Trophoblast cell (in vitro differentiated cells and primary cell): ENCODE data around the gene RORC.

Experiments used
- DNase-seq, 2 donors: peaks; one replicate each; pipeline ENCODE4 v3.0.0-alpha.2; 2016
- H2AFZ ChIP-seq: 2 replicates; pipeline ENCODE4 v1.6.1; 2013; ENCODE audit warnings: low read length, moderate library complexity, mild to moderate bottlenecking; ENCODE audit not compliant: insufficient read depth, poor library complexity
- H2AK5ac ChIP-seq: 2 replicates; pipeline ENCODE4 v1.6.1; 2013; ENCODE audit warnings: mild to moderate bottlenecking, low read length
- H2BK120ac ChIP-seq: 2 replicates; pipeline ENCODE4 v1.6.1; 2013; ENCODE audit warnings: low read length, mild to moderate bottlenecking, moderate library complexity; ENCODE audit not compliant: insufficient read depth, poor library complexity
- H2BK12ac ChIP-seq: 2 replicates; pipeline ENCODE4 v1.6.1; 2013; ENCODE audit warnings: mild to moderate bottlenecking, low read length, moderate library complexity
- H2BK5ac ChIP-seq: 2 replicates; pipeline ENCODE4 v1.6.1; 2013; ENCODE audit warnings: low read length, low read depth, moderate library complexity, mild to moderate bottlenecking; ENCODE audit not compliant: poor library complexity
- H3K14ac ChIP-seq: 2 replicates; pipeline ENCODE4 v1.6.1; 2013; ENCODE audit warnings: mild to moderate bottlenecking, low read length
- H3K18ac ChIP-seq: 2 replicates; pipeline ENCODE4 v1.6.1; 2013; ENCODE audit warnings: mild to moderate bottlenecking, low read length
- H3K23ac ChIP-seq: 2 replicates; pipeline ENCODE4 v1.6.1; 2013; ENCODE audit warnings: low read length
- H3K27ac ChIP-seq: 2 replicates; pipeline ENCODE4 v1.5.1; 2013; ENCODE audit warnings: low read depth, mild to moderate bottlenecking, inconsistent platforms, low read length, moderate library complexity
- H3K27me3 ChIP-seq: 2 replicates; pipeline ENCODE4 v1.6.1; 2013; ENCODE audit warnings: inconsistent platforms, mild to moderate bottlenecking, low read length, moderate library complexity; ENCODE audit not compliant: insufficient read depth
- H3K36me3 ChIP-seq, 2 experiments: 1 replicate in 1 of 2; 2 replicates in 1 of 2; pipeline ENCODE4 v1.6.1; 2013; ENCODE audit warnings: low read length in 2 of 2, mild to moderate bottlenecking in 2 of 2, moderate library complexity in 1 of 2; ENCODE audit not compliant: insufficient read depth in 2 of 2, control insufficient read depth in 1 of 2
- H3K4ac ChIP-seq: 2 replicates; pipeline ENCODE4 v1.6.1; 2013; ENCODE audit warnings: low read depth, mild to moderate bottlenecking, low read length, moderate library complexity
- H3K4me1 ChIP-seq, 2 experiments: 1 replicate in 1 of 2; 2 replicates in 1 of 2; pipeline ENCODE4 v1.6.1; 2013; ENCODE audit warnings: low read length in 2 of 2, mild to moderate bottlenecking in 2 of 2, moderate library complexity in 1 of 2; ENCODE audit not compliant: insufficient read depth in 2 of 2, control insufficient read depth in 1 of 2
- H3K4me2 ChIP-seq: 2 replicates; pipeline ENCODE4 v1.6.1; 2013; ENCODE audit warnings: inconsistent platforms, mild to moderate bottlenecking, low read length, moderate library complexity
- H3K4me3 ChIP-seq: 2 replicates; pipeline ENCODE4 v1.5.1; 2013; ENCODE audit warnings: mild to moderate bottlenecking, low read depth, low read length, inconsistent platforms
- H3K79me1 ChIP-seq: one replicate; pipeline ENCODE4 v1.6.1; 2013; ENCODE audit warnings: low read length
- H3K79me2 ChIP-seq: 2 replicates; pipeline ENCODE4 v1.6.1; 2013; ENCODE audit warnings: low read length, mild to moderate bottlenecking; ENCODE audit not compliant: control insufficient read depth, insufficient read depth, poor library complexity
- H3K9ac ChIP-seq: 2 replicates; pipeline ENCODE4 v1.6.1; 2013; ENCODE audit warnings: mild to moderate bottlenecking, low read length
- H3K9me3 ChIP-seq: 2 replicates; pipeline ENCODE4 v1.6.1; 2013; ENCODE audit warnings: low read depth, mild to moderate bottlenecking, control low read depth, inconsistent platforms, low read length; ENCODE audit not compliant: insufficient read depth
- H4K12ac ChIP-seq: 2 replicates; pipeline ENCODE4 v1.6.1; 2013; ENCODE audit warnings: low read depth, mild to moderate bottlenecking, low read length, moderate library complexity
- H4K8ac ChIP-seq: 2 replicates; pipeline ENCODE4 v1.6.1; 2013; ENCODE audit warnings: low read depth, mild to moderate bottlenecking, low read length, moderate library complexity
- H4K91ac ChIP-seq: one replicate; pipeline ENCODE4 v1.6.1; 2013; ENCODE audit warnings: low read depth, mild to moderate bottlenecking, low read length, moderate library complexity
- WGBS: extraction: QIAGEN DNeasy Blood & Tissue Kit; methylation state at CpG from one replicate; pipeline ENCODE4 v1.1.7; 2013; ENCODE audit warnings: missing lambda C conversion rate; ENCODE audit not compliant: insufficient read length, insufficient coverage; ENCODE audit errors: extremely low coverage; 5-methylcytosine and 5-hydroxymethylcytosine counted together

Gene RORC

DNA sequence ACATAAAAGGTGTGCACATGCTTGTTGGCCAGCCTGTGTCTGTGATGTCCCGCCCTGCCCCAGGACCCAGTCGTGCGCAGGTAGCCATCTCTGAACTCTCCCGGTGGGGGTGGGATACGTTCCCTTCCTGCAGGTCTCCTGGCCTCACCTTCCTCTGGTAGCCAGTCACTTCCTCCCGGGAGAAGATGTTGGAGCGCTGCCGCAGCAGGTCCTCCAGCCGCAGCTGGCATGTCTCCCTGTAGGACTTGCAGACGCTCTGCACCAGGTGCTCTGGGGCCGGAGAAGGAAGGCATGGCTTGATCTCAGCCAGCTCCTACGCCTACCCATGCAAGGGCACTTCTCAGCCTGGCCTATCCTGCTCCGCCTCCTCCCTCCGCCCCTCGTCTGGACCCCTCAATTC is 17.2 kb downstream of the RORC start:
- no peak overlapping the region for H2AK5ac ChIP-seq

DNA sequence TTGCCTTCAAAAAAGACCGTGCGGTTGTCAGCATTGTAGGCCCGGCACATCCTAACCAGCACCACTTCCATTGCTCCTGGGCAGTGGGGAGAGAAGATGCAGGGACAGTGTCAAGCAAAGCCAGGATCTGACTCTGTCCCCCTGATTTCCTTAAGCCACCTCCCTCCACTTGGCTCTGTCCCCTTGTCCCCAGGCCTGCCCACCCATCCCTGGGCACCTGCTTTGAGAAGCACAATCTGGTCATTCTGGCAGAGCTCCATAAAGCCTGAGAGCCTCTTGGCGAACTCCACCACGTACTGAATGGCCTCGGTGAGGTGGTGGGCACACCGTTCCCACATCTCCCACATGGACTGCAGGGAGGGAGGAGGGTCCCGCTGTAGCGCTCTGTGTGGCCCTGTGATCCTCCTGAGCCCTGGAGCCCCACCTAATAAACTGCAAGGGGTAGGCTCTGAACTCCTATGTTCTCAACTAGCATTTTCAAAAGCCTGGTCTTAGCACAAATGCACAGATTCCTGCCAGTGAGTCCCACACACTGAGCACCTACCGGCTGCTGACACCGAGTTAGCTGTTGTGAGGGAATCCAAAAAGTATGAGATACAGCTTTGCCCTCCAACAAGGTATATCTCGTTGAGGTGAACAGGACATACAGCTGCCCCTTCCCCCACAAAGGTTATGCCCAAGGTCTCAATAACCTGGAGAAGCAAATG is 18.2 kb downstream of the RORC start:
- Histone ChIP-seq H3K4me2 (no peak overlapping the region), H3K27me3 (no peaks in the 10 kb centered on the region), H2AFZ (no peak overlapping the region), H2BK120ac (no peak overlapping the region), H3K4me3 (no peak overlapping the region), H4K8ac (no peak overlapping the region), H2AK5ac (no peak overlapping the region), H3K14ac (no peak overlapping the region), H3K18ac (no peak overlapping the region), H3K4ac (no peak overlapping the region), H3K36me3 (no peaks in the 10 kb centered on the region), H4K12ac (no peak overlapping the region), H4K91ac (no peak overlapping the region), H3K9ac (no peak overlapping the region), H3K4me1 (no peaks in the 10 kb centered on the region), H3K27ac (no peak overlapping the region), H3K9me3 (no peaks in the 10 kb centered on the region), H3K79me2 (no peaks in the 10 kb centered on the region), H3K23ac (no peak overlapping the region), H2BK5ac (no peak overlapping the region), H3K79me1 (no peaks in the 10 kb centered on the region), H2BK12ac (no peak overlapping the region)
- WGBS, result no CpG with 5 or more reads among the region's 12 CpGs
- DNase-seq, result no peak

More for the DNA sequence above, 17.2 kb downstream of the RORC start:
- H3K14ac ChIP-seq, result no peak overlapping the region
- no peak overlapping the region for H2BK5ac ChIP-seq
- no peak overlapping the region for H2AFZ ChIP-seq
- no peak overlapping the region for H4K12ac ChIP-seq
- no peaks in the 10 kb centered on the region for H3K79me1 ChIP-seq
- H3K27ac ChIP-seq, result no peak overlapping the region
- WGBS, result no CpG with 5 or more reads among the region's 15 CpGs
- peak overlapping the region; percentile 15 for H3K4me3 ChIP-seq
- DNase-seq, result no peak
- no peak overlapping the region for H3K9ac ChIP-seq
- no peaks in the 10 kb centered on the region for H3K27me3 ChIP-seq
- H2BK120ac ChIP-seq, result no peak overlapping the region
- H3K36me3 ChIP-seq, result no peaks in the 10 kb centered on the region
- no peaks in the 10 kb centered on the region for H3K79me2 ChIP-seq
- H3K4ac ChIP-seq, result no peak overlapping the region
- H3K23ac ChIP-seq, result no peak overlapping the region
- no peak overlapping the region for H2BK12ac ChIP-seq
- H3K9me3 ChIP-seq, result no peaks in the 10 kb centered on the region
- no peaks in the 10 kb centered on the region for H3K4me1 ChIP-seq
- no peak overlapping the region for H4K8ac ChIP-seq
- no peak overlapping the region for H3K18ac ChIP-seq
- H4K91ac ChIP-seq, result no peak overlapping the region
- H3K4me2 ChIP-seq, result no peak overlapping the region

DNA sequence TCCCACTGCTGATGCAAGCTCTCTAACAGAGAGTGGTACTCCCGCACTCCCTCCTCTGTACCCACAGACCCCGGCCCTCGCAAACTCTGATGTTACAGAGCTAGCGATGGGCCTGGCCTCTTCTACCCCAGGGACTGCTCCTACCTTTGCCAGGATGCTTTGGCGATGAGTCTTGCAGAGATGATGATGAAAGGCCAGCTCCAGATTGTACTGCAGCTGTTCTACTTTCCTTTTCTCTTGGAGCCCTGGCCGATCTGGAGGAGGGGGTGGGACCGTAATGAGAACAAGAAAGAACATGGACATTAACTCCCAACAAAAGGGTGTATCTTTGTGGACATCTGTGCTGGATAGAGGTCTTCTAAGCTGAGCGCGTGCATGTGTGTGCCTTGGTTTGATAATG is 20.4 kb downstream of the RORC start:
- no peak overlapping the region for H3K4me2 ChIP-seq
- no peak overlapping the region for H3K18ac ChIP-seq
- H3K36me3 ChIP-seq, result no peaks in the 10 kb centered on the region
- H3K27ac ChIP-seq, result no peak overlapping the region
- H4K91ac ChIP-seq, result no peak overlapping the region
- H3K4ac ChIP-seq, result no peak overlapping the region
- no peaks in the 10 kb centered on the region for H3K79me1 ChIP-seq
- no peak overlapping the region for H2AK5ac ChIP-seq
- no peak overlapping the region for H3K4me3 ChIP-seq
- no peak overlapping the region for H4K8ac ChIP-seq
- H2AFZ ChIP-seq, result no peak overlapping the region
- H3K14ac ChIP-seq, result no peak overlapping the region
- DNase-seq, result peak; percentile 16 to 68
- no peak overlapping the region for H2BK12ac ChIP-seq
- H3K79me2 ChIP-seq, result no peaks in the 10 kb centered on the region
- H3K9ac ChIP-seq, result no peak overlapping the region
- H2BK5ac ChIP-seq, result no peak overlapping the region
- no peak overlapping the region for H3K23ac ChIP-seq
- H3K9me3 ChIP-seq, result no peaks in the 10 kb centered on the region
- no peak overlapping the region for H4K12ac ChIP-seq
- no peaks in the 10 kb centered on the region for H3K27me3 ChIP-seq
- no peaks in the 10 kb centered on the region for H3K4me1 ChIP-seq
- WGBS, result no CpG with 5 or more reads among the region's 9 CpGs
- H2BK120ac ChIP-seq, result no peak overlapping the region

DNA sequence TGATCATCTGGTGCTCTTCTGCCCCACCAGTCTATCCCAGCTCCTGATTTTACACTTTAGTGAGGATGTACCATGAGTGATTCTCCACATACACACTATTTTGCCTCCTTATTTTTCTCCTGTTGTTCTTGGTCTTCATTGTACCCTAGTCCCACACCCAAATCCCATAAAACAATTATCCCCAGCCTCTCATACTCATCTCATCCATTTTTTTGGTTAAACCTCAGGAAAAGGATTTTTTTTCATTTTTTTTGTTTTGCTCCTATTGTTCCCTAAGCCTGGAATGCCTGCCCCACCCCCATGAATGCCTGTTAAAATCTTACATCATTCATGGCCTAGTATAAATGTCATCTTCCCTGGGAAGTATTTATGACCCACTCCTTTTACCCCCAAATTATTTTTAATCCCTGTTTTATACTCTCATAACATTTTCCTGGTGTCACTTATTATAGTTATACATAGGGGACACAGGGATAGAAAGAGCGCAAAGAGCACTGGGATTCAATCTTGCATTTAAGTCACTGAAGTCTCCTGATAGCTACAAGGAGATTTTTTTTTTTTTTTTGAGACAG is 21.5 kb downstream of the RORC start:
- Histone ChIP-seq H3K4me2 (no peak overlapping the region), H3K27me3 (no peaks in the 10 kb centered on the region), H2AFZ (no peak overlapping the region), H2BK12ac (no peak overlapping the region), H4K12ac (no peak overlapping the region), H3K18ac (no peak overlapping the region), H3K14ac (no peak overlapping the region), H3K79me2 (no peaks in the 10 kb centered on the region), H3K9ac (no peak overlapping the region), H3K9me3 (no peaks in the 10 kb centered on the region), H4K8ac (no peak overlapping the region), H4K91ac (no peak overlapping the region), H2BK5ac (no peak overlapping the region), H3K79me1 (no peaks in the 10 kb centered on the region), H3K4me3 (no peak overlapping the region), H2BK120ac (no peak overlapping the region), H3K27ac (no peak overlapping the region), H3K36me3 (no peaks in the 10 kb centered on the region), H3K4ac (no peak overlapping the region), H3K23ac (no peak overlapping the region), H3K4me1 (no peaks in the 10 kb centered on the region), H2AK5ac (no peak overlapping the region)
- WGBS, result no CpG with 5 or more reads among the region's 1 CpG
- DNase-seq, result no peak
